ACHN (cell line): ENCODE results near the gene SLCO1B3.
A peak's percentile ranks its signal among the peaks of the same experiment; 100 is the strongest.

ENCODE experiments used
- DNase-seq: peaks from one replicate; pipeline ENCODE4 v3.0.0-alpha.2; 2015
- in situ Hi-C: cut with HindIII; loops from 2 replicates; pipeline ENCODE4 v1.10.0; 2017; ENCODE audit warnings: low sequenced_read_pairs, low pct_ligation_motif_present, low pct_unique_long_range_greater_than_20kb

Gene SLCO1B3

GRCh38 chr12:20865873-20866272, 55.4 kb downstream of the SLCO1B3 start:
- DNase-seq: no peak
- in situ Hi-C loops: no loop called here

GRCh38 chr12:20868277-20868676, 57.8 kb downstream of the SLCO1B3 start:
- no peak for DNase-seq
- in situ Hi-C loops: no loop called here

- in situ Hi-C loops: no loop called here
- DNase-seq: no peak
Observed at GRCh38 chr12:20883288-20883687, 72.8 kb downstream of the SLCO1B3 start.

DNA sequence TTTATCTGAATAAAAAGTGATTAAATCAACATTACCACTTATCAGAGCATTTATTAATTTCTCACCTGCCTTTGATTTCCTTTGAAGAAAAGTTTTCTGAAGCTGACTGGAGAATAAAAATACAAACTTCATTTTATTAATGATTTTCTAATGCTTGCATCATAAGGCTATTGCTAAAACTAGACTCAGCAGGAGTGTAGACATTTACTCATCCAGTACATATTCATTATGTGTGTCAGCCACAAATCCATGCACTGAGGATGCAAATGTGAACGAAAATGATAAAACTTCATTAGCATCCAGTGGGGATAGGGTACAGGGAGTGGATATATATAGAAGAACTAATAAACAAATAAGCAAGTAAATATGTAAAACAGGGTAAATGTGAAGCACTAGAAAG, 74.6 kb downstream of the SLCO1B3 start:
- in situ Hi-C loops: no loop called here
- DNase-seq: no peak

DNA sequence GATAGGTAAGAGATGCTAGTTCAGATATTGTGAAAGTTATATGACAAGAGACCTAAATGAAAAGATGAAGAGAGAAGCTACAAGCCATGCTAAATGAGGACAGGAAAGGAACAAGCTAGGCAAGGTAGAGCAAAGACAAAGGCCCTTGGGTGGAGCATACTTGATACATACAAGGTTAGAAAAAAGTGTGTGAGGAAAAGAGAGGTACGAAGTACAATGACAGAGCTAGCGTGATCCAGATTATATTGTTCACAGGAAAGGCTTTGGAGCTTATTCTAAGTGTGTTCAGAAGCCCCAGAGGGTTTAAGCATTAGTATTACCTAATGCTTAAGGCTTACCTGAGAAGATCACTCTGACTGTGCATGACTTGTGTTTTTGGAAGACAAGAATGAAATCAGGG, 75.0 kb downstream of the SLCO1B3 start:
- in situ Hi-C loops: no loop called here
- no peak for DNase-seq

DNA sequence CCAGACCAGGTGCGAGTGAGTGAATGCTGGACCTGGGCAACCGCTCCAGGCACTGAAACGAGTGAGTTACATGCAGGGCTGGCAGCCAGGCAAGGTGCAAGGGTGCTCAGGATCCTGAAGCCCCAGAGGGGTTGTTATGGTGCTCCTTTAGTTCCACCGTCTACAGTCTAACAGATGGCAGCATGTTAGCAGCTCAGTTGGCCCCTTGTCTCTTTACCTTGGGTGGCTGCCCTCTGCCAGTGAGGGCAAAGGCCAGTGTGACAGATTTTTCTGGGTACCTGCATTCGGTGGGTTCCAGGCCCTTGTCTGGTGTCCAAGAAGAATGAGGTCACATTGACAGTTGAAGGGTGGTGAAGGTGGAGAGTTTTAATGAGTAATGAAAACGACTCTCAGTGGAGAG, 106.8 kb downstream of the SLCO1B3 start:
- DNase-seq: no peak
- in situ Hi-C loops: no loop called here

DNA sequence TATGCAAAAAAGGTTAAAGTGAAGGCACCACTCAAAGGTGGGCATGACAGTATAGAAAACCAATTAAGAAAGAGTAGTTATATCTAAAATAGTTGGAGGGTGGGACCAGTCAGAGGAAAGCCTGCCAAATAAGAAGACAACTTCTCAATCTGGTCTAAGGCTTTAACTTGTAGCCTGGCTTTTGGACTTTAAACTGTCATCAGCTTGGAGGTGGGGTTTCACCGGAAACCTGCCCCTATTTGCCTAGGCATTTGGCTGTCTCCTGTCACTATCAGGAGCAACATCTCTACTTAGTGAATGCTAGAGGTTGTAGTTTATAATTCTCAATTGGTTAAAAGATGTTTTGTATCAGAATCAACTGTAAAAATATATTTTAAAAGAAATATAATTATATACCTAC, 107.3 kb downstream of the SLCO1B3 start:
- no peak for DNase-seq
- in situ Hi-C loops: no loop called here

GRCh38 chr12:20931894-20932293, 121.4 kb downstream of the SLCO1B3 start:
- in situ Hi-C loops: no loop called here
- no peak for DNase-seq

DNA sequence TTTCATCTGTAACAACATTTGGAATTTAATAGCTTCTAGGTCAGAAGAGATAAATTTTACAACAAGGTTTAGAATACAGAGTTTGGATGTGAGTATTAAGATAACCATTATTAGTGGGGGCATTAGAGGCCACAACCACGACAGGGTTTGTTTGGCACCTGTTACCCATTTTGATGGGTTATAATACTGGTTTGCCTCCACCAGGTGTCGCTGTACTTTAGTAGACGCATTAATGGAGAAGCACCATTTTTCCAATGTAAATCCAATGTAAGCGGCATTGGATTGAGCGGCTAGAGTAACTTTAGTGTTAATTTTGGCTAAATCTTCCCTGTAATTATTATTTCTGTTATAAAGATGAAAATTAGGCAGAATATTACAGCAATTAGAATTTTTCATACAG, 136.2 kb downstream of the SLCO1B3 start:
- in situ Hi-C loops: no loop called here
- DNase-seq: peak; percentile 61

DNA sequence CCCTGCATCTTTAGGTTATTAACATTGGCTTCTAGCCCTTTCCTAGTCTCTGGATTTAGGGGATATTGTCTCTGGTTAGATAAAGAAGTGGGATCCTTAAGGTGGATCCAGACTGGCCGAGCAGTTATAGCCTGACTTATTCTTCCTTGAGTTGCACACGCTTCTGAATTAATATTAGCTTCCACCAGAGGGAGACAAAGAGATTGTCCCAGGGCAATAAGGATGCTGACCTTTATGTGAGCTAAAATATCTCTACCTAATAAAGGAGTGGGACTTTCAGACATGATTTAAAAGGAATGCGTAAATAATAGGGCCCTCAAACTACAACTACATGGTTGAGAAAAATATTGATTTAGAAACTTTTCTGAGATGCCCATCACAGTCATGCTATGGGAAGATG, 139.7 kb downstream of the SLCO1B3 start:
- peak; percentile 66 for DNase-seq
- in situ Hi-C loops: no loop called here

- no peak for DNase-seq
- in situ Hi-C loops: no loop called here
Observed at GRCh38 chr12:20963303-20963702, 152.8 kb downstream of the SLCO1B3 start.

DNA sequence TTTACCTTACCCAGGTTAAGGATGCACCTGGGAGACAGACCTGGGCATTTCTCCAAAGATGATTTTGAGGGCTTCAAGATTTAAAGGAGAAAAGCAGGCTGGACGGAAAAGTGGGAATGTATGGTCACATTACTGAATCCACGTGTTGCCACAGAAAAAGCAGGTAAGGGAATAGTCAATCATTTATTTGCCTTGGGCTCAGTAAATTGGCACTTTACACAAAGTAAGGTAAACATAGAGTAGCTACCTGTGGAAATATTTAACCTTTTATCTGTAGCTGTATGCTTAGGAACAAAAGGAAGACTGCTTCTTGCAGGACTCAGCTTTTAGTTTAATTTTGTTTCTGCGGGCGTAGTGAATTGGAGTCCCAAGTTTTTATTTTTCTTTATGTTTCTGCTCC, 153.3 kb downstream of the SLCO1B3 start:
- in situ Hi-C loops: no loop called here
- DNase-seq: no peak
